ENCODE data around the gene SLCO4A1. TPM values are rescaled to one million over a fixed set of nuclear protein-coding genes. Genes with fewer than 3 reads are reported as not detected.

SLCO4A1 gene
- total and polyA plus RNA-seq, 2 experiments from 2014 or later = 25.8 to 99.0 TPM

DNA sequence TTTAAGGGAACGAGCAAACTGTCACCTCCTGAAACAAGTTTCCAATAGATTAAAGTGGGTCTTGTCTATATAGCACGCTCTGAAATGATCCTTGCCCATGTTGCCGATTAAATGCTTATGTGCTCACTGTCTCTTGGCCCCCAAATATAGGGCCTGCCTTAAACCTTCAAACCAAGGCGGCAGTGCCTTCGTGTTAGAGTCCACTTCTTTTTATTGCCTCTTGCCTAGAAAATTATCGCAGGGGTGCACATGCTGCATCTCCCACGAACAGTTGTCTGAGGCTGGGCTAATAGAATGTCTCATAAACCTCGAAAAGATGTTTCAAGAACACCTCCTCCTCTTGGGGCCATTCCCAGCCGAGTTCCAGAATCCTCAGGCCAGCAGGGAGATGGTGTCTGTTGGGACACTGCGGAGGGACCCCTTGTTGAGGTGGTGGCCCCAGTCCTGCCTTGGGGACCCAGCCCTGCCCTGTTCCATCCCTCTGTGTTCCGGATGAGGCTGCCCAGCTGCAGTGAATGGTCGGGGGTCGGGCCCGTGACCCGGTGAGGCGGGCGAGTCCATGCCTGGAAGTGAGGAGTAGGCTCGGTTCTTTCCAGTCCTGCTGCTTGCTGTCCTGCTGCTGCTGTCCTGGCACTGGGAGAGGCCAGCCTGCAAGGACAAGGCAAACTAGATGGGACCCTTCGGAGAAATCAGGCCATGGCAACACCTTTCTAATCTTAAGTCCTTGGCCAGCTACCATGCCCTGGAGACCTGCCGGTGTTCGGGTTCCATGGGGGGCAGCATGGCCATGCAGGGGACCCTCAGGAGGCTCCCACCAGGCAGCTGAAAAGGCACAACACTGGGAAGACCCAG lies 34.7 kb upstream of the SLCO4A1 start:
- H3K9me3 ChIP-seq (ENCODE audit: low read depth) = no peaks in the 10 kb centered on the region
- DNase-seq (ENCODE audit: low spot score) = no peak
- no peaks in the 10 kb centered on the region for H3K27me3 ChIP-seq
- no peaks in the 10 kb centered on the region for H4K20me1 ChIP-seq (ENCODE audit: insufficient read depth, poor library complexity, severe bottlenecking)
- H2AFZ ChIP-seq = no peak overlapping the region
- no peak overlapping the region for H3K4me2 ChIP-seq
- H3K9me2 ChIP-seq (replicated peaks; ENCODE audit: insufficient read depth) = no peaks in the 10 kb centered on the region
- H3K79me2 ChIP-seq = no peaks in the 10 kb centered on the region
- 88% methylated on average over 21 of the region's 21 CpGs for WGBS (ENCODE audit: low lambda C conversion rate, missing lambda C conversion rate)
- TF ChIP-seq EZH2 (IDR thresholded peaks at IDR 0.05; ENCODE audit: borderline replicate concordance) (no peak), EZH2phosphoT487 (IDR thresholded peaks at IDR 0.05; ENCODE audit: low read depth, severe bottlenecking, unreplicated experiment) (no peak)
- TF ChIP-seq, protein P1, sequence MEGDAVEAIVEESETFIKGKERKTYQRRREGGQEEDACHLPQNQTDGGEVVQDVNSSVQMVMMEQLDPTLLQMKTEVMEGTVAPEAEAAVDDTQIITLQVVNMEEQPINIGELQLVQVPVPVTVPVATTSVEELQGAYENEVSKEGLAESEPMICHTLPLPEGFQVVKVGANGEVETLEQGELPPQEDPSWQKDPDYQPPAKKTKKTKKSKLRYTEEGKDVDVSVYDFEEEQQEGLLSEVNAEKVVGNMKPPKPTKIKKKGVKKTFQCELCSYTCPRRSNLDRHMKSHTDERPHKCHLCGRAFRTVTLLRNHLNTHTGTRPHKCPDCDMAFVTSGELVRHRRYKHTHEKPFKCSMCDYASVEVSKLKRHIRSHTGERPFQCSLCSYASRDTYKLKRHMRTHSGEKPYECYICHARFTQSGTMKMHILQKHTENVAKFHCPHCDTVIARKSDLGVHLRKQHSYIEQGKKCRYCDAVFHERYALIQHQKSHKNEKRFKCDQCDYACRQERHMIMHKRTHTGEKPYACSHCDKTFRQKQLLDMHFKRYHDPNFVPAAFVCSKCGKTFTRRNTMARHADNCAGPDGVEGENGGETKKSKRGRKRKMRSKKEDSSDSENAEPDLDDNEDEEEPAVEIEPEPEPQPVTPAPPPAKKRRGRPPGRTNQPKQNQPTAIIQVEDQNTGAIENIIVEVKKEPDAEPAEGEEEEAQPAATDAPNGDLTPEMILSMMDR (IDR thresholded peaks at IDR 0.05; ENCODE audit: poor library complexity) = no peak
- H3K4me3 ChIP-seq = no peak overlapping the region
- peaks cover 8% of the 10 kb centered on the region for H3K4me1 ChIP-seq (ENCODE audit: insufficient read depth)
- H3K36me3 ChIP-seq (replicated peaks; ENCODE audit: insufficient read depth, low read depth) = no peaks in the 10 kb centered on the region
- H3K27ac ChIP-seq = no peak overlapping the region

DNA sequence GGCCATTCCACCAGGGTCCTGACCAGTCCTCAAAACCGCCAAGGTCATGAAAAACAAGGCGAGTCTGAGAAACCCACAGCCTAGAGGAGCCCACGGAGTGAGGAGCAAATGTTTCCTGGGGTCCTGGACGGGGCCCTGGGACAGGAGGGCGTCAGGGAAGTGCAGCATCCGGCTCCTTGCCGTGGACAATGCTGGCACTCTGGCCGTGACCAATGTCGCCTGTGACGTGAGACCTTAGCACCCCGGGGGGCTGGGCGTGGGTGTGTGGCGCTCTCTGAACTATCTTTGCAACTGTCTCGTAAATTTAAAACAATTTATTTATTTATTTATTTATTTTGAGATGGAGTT lies 34.1 kb upstream of the SLCO4A1 start:
- H2AFZ ChIP-seq = no peak overlapping the region
- H3K4me3 ChIP-seq = no peak overlapping the region
- H3K27me3 ChIP-seq = no peaks in the 10 kb centered on the region
- H4K20me1 ChIP-seq (ENCODE audit: insufficient read depth, poor library complexity, severe bottlenecking) = no peaks in the 10 kb centered on the region
- no peak for TF ChIP-seq EZH2phosphoT487 (IDR thresholded peaks at IDR 0.05; ENCODE audit: low read depth, severe bottlenecking, unreplicated experiment)
- TF ChIP-seq, protein P1 (IDR thresholded peaks at IDR 0.05; ENCODE audit: poor library complexity) = no peak
- no peak for TF ChIP-seq EZH2 (IDR thresholded peaks at IDR 0.05; ENCODE audit: borderline replicate concordance)
- H3K9me2 ChIP-seq (replicated peaks; ENCODE audit: insufficient read depth) = no peaks in the 10 kb centered on the region
- peaks cover 8% of the 10 kb centered on the region for H3K4me1 ChIP-seq (ENCODE audit: insufficient read depth)
- no peaks in the 10 kb centered on the region for H3K36me3 ChIP-seq (replicated peaks; ENCODE audit: insufficient read depth, low read depth)
- no peak overlapping the region for H3K27ac ChIP-seq
- no peaks in the 10 kb centered on the region for H3K9me3 ChIP-seq (ENCODE audit: low read depth)
- 88% methylated on average over 14 of the region's 14 CpGs for WGBS (ENCODE audit: low lambda C conversion rate, missing lambda C conversion rate)
- no peaks in the 10 kb centered on the region for H3K79me2 ChIP-seq
- no peak for DNase-seq (ENCODE audit: low spot score)
- H3K4me2 ChIP-seq = no peak overlapping the region

DNA sequence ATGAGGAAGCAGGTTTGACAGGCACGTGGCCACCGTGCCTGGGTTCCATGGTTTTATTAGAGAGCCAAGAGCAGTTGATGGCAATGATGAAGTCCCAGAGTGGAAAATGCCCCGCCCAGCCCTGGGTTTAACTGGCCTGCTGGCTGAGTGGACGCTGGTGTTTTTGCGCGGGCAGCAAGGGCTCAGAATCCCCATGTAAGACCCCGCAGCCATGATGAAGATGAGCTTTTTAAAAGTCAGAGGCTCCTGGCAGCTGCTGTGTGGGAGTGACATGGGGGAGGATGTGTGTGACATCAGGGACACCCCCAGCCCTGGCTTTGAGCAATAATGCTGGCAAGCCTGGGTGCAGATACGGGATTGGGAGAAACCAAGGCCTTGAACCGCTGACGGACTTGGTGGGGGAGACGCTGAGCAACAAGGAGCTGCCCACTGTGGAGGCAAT lies 33.0 kb upstream of the SLCO4A1 start:
- Histone ChIP-seq H3K4me2 (no peak overlapping the region), H3K9me3 (ENCODE audit: low read depth) (no peaks in the 10 kb centered on the region), H3K4me1 (ENCODE audit: insufficient read depth) (peaks cover 8% of the 10 kb centered on the region), H3K36me3 (replicated peaks; ENCODE audit: insufficient read depth, low read depth) (no peaks in the 10 kb centered on the region), H3K27ac (no peak overlapping the region), H3K4me3 (no peak overlapping the region), H3K79me2 (no peaks in the 10 kb centered on the region), H3K27me3 (no peaks in the 10 kb centered on the region), H4K20me1 (ENCODE audit: insufficient read depth, poor library complexity, severe bottlenecking) (no peaks in the 10 kb centered on the region), H3K9me2 (replicated peaks; ENCODE audit: insufficient read depth) (no peaks in the 10 kb centered on the region), H2AFZ (no peak overlapping the region)
- DNase-seq (ENCODE audit: low spot score) = no peak
- no peak for TF ChIP-seq EZH2phosphoT487 (IDR thresholded peaks at IDR 0.05; ENCODE audit: low read depth, severe bottlenecking, unreplicated experiment)
- no peak for TF ChIP-seq EZH2 (IDR thresholded peaks at IDR 0.05; ENCODE audit: borderline replicate concordance)
- TF ChIP-seq, protein P1 (IDR thresholded peaks at IDR 0.05; ENCODE audit: poor library complexity) = no peak
- 94% methylated on average over 11 of the region's 11 CpGs for WGBS (ENCODE audit: low lambda C conversion rate, missing lambda C conversion rate)
